H9 (cell line): Measurements from ENCODE around the gene TTLL13. TPM values are rescaled to one million over a fixed set of nuclear protein-coding genes. Genes with fewer than 3 reads are reported as not detected.
"Not testable (repeated sequence)": the region's sequence is repeated elsewhere in the genome, so short reads cannot be mapped to it uniquely, and the experiment has no call there.

Experiments
- DNase-seq: peaks from one replicate; pipeline ENCODE4 v3.0.0-alpha.2; 2017
- H2AFZ ChIP-seq: one replicate; pipeline ENCODE4 v1.6.1; 2013; ENCODE audit warnings: mild to moderate bottlenecking, low read length, control low read depth, moderate library complexity
- H2AK5ac ChIP-seq: 2 replicates; pipeline ENCODE4 v1.6.1; 2013; ENCODE audit warnings: low read length, control low read depth, mixed read lengths; ENCODE audit not compliant: insufficient read length
- H2BK120ac ChIP-seq: one replicate; pipeline ENCODE4 v1.6.1; 2013; ENCODE audit warnings: low read depth, mild to moderate bottlenecking, low read length, control low read depth, inconsistent platforms; ENCODE audit not compliant: poor library complexity, severe bottlenecking
- H2BK12ac ChIP-seq: 2 replicates; pipeline ENCODE4 v1.6.1; 2013; ENCODE audit warnings: low read length, control low read depth, mixed read lengths, low read depth; ENCODE audit not compliant: insufficient read length
- H2BK15ac ChIP-seq: 2 replicates; pipeline ENCODE4 v1.6.1; 2013; ENCODE audit warnings: low read depth, low read length, control low read depth
- H2BK20ac ChIP-seq: one replicate; pipeline ENCODE4 v1.6.1; 2013; ENCODE audit warnings: low read depth, mild to moderate bottlenecking, low read length, control low read depth, inconsistent platforms; ENCODE audit not compliant: poor library complexity, severe bottlenecking
- H2BK5ac ChIP-seq: 2 replicates; pipeline ENCODE4 v1.6.1; 2013; ENCODE audit warnings: low read length, control low read depth, mixed read lengths; ENCODE audit not compliant: insufficient read length
- H3K14ac ChIP-seq: 2 replicates; pipeline ENCODE4 v1.6.1; 2013; ENCODE audit warnings: low read length, control low read depth; ENCODE audit not compliant: insufficient read depth
- H3K18ac ChIP-seq: 2 replicates; pipeline ENCODE4 v1.6.1; 2013; ENCODE audit warnings: low read depth, mild to moderate bottlenecking, mixed read lengths, low read length, control low read depth; ENCODE audit not compliant: insufficient read length
- H3K23ac ChIP-seq: 2 replicates; pipeline ENCODE4 v1.6.1; 2013; ENCODE audit warnings: low read length, control low read depth, mixed read lengths, low read depth; ENCODE audit not compliant: insufficient read length
- H3K23me2 ChIP-seq: 2 replicates; pipeline ENCODE4 v1.6.1; 2013; ENCODE audit warnings: low read depth, mild to moderate bottlenecking, mixed read lengths, low read length, control low read depth; ENCODE audit not compliant: insufficient read length, poor library complexity, severe bottlenecking
- H3K27ac ChIP-seq: 2 replicates; pipeline ENCODE4 v1.5.1; 2013; ENCODE audit warnings: low read length, control low read depth, mixed read lengths, low read depth; ENCODE audit not compliant: insufficient read length
- H3K27me3 ChIP-seq: 2 replicates; pipeline ENCODE4 v1.6.1; 2013; ENCODE audit warnings: low read length, control low read depth, inconsistent platforms; ENCODE audit not compliant: insufficient read depth
- H3K4ac ChIP-seq: 2 replicates; pipeline ENCODE4 v1.6.1; 2013; ENCODE audit warnings: low read depth, mild to moderate bottlenecking, control low read depth, inconsistent platforms, low read length, moderate library complexity
- H3K4me1 ChIP-seq: 2 replicates; pipeline ENCODE4 v1.6.1; 2013; ENCODE audit warnings: low read length, control low read depth, inconsistent platforms; ENCODE audit not compliant: insufficient read depth
- H3K4me2 ChIP-seq: 2 replicates; pipeline ENCODE4 v1.6.1; 2013; ENCODE audit warnings: low read length, control low read depth, mixed read lengths; ENCODE audit not compliant: insufficient read length, insufficient read depth
- H3K56ac ChIP-seq: 2 replicates; pipeline ENCODE4 v1.6.1; 2013; ENCODE audit warnings: low read depth, mild to moderate bottlenecking, mixed read lengths, low read length, control low read depth; ENCODE audit not compliant: insufficient read length
- H3K79me1 ChIP-seq: 2 replicates; pipeline ENCODE4 v1.6.1; 2013; ENCODE audit warnings: low read depth, mild to moderate bottlenecking, moderate library complexity, low read length, control low read depth, inconsistent platforms; ENCODE audit not compliant: insufficient read depth, poor library complexity, severe bottlenecking
- H3K79me2 ChIP-seq: 2 replicates; pipeline ENCODE4 v1.6.1; 2013; ENCODE audit warnings: low read length, control low read depth, inconsistent platforms; ENCODE audit not compliant: insufficient read depth
- H3K9ac ChIP-seq: 2 replicates; pipeline ENCODE4 v1.6.1; 2013; ENCODE audit warnings: low read length, control low read depth, mixed read lengths; ENCODE audit not compliant: insufficient read length; ENCODE audit errors: extremely low read depth
- H3K9me3 ChIP-seq: one replicate; pipeline ENCODE4 v1.6.1; 2013; ENCODE audit warnings: low read depth, low read length, inconsistent platforms; ENCODE audit not compliant: control insufficient read depth
- H3T11ph ChIP-seq: one replicate; pipeline ENCODE4 v1.6.1; 2013; ENCODE audit warnings: mild to moderate bottlenecking, low read length, control low read depth, inconsistent platforms
- H4K20me1 ChIP-seq: one replicate; pipeline ENCODE4 v1.6.1; 2013; ENCODE audit not compliant: control insufficient read depth, insufficient read length, insufficient read depth
- H4K5ac ChIP-seq: 2 replicates; pipeline ENCODE4 v1.6.1; 2013; ENCODE audit warnings: low read depth, mild to moderate bottlenecking, mixed read lengths, low read length, control low read depth; ENCODE audit not compliant: insufficient read length
- H4K8ac ChIP-seq: replicated peaks from 2 replicates; pipeline ENCODE4 v1.6.1; 2013; ENCODE audit warnings: low read length, control low read depth, mixed read lengths, low read depth; ENCODE audit not compliant: insufficient read length
- H4K91ac ChIP-seq: 2 replicates; pipeline ENCODE4 v1.6.1; 2013; ENCODE audit warnings: low read depth, mild to moderate bottlenecking, moderate library complexity, mixed read lengths, low read length, control low read depth; ENCODE audit not compliant: insufficient read length
- H3K27ac Mint-ChIP-seq, 3 experiments: 2 replicates in 2 of 3; 3 replicates in 1 of 3; pipeline ENCODE4 v1.8.0; 2020 to 2021; ENCODE audit warnings: mixed read lengths in 3 of 3, mild to moderate bottlenecking in 1 of 3, moderate library complexity in 1 of 3
- H3K27me3 Mint-ChIP-seq: 2 replicates; pipeline ENCODE4 v1.8.0; 2021; ENCODE audit warnings: low read depth, mild to moderate bottlenecking, moderate library complexity, mixed read lengths
- H3K36me3 Mint-ChIP-seq, 3 experiments: 2 replicates in 2 of 3; 3 replicates in 1 of 3; pipeline ENCODE4 v1.8.0; 2020 to 2021; ENCODE audit warnings: low read depth in 3 of 3, mixed read lengths in 3 of 3; ENCODE audit not compliant: insufficient read depth in 1 of 3
- H3K4me1 Mint-ChIP-seq, 2 experiments: 2 replicates each; pipeline ENCODE4 v1.8.0; 2020; ENCODE audit warnings: mixed read lengths in 2 of 2
- H3K4me3 Mint-ChIP-seq, 2 experiments: 2 replicates in 1 of 2; 3 replicates in 1 of 2; pipeline ENCODE4 v1.8.0; 2020 to 2021; ENCODE audit warnings: mild to moderate bottlenecking in 2 of 2, mixed read lengths in 2 of 2, moderate library complexity in 1 of 2
- H3K9me3 Mint-ChIP-seq, 2 experiments: 2 replicates in 1 of 2; 3 replicates in 1 of 2; pipeline ENCODE4 v1.8.0; 2020; ENCODE audit warnings: mild to moderate bottlenecking in 2 of 2, mixed read lengths in 2 of 2, moderate library complexity in 1 of 2
- WGBS: extraction: QIAGEN DNeasy Blood & Tissue Kit; methylation state at CpG from one replicate; pipeline ENCODE4 v1.1.7; 2013; ENCODE audit warnings: missing lambda C conversion rate, low lambda C conversion rate, mixed read lengths; ENCODE audit not compliant: insufficient read length; ENCODE audit errors: extremely low coverage; 5-methylcytosine and 5-hydroxymethylcytosine counted together
- total RNA-seq: library from RNA; stranded (reverse); gene quantifications from 2 replicates; pipeline ENCODE4 v1.2.1, GENCODE V29; 2021
- TF ChIP-seq, protein P1 (sequence below): fragments of 200-600 bp; sonication (generic); conservative IDR thresholded peaks from 3 replicates; pipeline ENCODE4 v1.8.0; 2021; ENCODE audit warnings: antibody characterized with exemption, mild to moderate bottlenecking

The TTLL13 gene
- total RNA-seq, 1 experiment from 2014 or later: not detected

GRCh38 chr15:90295270-90295648 lies 45.9 kb downstream of the TTLL13 start:
- H2BK5ac ChIP-seq: no peak overlapping the region
- H4K5ac ChIP-seq: no peak overlapping the region
- no peak overlapping the region for H2BK120ac ChIP-seq
- H4K91ac ChIP-seq: no peak overlapping the region
- H3K27me3 Mint-ChIP-seq: no peaks in the 10 kb centered on the region
- no peaks in the 10 kb centered on the region for H3K9me3 ChIP-seq
- no peak overlapping the region for H2BK15ac ChIP-seq
- no peak overlapping the region for H3K4me2 ChIP-seq
- H3T11ph ChIP-seq: no peak overlapping the region
- H3K4me3 Mint-ChIP-seq: no peak overlapping the region
- no peak overlapping the region for H3K23ac ChIP-seq
- H4K20me1 ChIP-seq: no peaks in the 10 kb centered on the region
- no peak overlapping the region for H2BK12ac ChIP-seq
- peaks cover 21 to 22% of the 10 kb centered on the region in 2 experiments for H3K4me1 Mint-ChIP-seq
- H3K9ac ChIP-seq: no peak overlapping the region
- H3K56ac ChIP-seq: no peak overlapping the region
- H3K79me1 ChIP-seq: no peaks in the 10 kb centered on the region
- H3K18ac ChIP-seq: no peak overlapping the region
- no peak overlapping the region for H2BK20ac ChIP-seq
- H3K4me1 ChIP-seq: no peaks in the 10 kb centered on the region; the same call in 1 of the 2 replicates
- no peak overlapping the region for H3K27ac Mint-ChIP-seq
- H3K9me3 Mint-ChIP-seq: no peaks in the 10 kb centered on the region
- H4K8ac ChIP-seq: no peak overlapping the region
- H3K23me2 ChIP-seq: no peaks in the 10 kb centered on the region
- H2AFZ ChIP-seq: no peak overlapping the region
- TF ChIP-seq, protein P1, sequence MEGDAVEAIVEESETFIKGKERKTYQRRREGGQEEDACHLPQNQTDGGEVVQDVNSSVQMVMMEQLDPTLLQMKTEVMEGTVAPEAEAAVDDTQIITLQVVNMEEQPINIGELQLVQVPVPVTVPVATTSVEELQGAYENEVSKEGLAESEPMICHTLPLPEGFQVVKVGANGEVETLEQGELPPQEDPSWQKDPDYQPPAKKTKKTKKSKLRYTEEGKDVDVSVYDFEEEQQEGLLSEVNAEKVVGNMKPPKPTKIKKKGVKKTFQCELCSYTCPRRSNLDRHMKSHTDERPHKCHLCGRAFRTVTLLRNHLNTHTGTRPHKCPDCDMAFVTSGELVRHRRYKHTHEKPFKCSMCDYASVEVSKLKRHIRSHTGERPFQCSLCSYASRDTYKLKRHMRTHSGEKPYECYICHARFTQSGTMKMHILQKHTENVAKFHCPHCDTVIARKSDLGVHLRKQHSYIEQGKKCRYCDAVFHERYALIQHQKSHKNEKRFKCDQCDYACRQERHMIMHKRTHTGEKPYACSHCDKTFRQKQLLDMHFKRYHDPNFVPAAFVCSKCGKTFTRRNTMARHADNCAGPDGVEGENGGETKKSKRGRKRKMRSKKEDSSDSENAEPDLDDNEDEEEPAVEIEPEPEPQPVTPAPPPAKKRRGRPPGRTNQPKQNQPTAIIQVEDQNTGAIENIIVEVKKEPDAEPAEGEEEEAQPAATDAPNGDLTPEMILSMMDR: no peak
- no CpG with 5 or more reads among the region's 10 CpGs for WGBS
- 0 out of 2 replicates have a peak overlapping the region, but pooled peaks have one; percentile 60 for H3K14ac ChIP-seq
- no peak overlapping the region for H3K27ac ChIP-seq
- no peaks in the 10 kb centered on the region for H3K36me3 Mint-ChIP-seq
- no peaks in the 10 kb centered on the region for H3K79me2 ChIP-seq
- no peak overlapping the region for H3K4ac ChIP-seq
- no peak for DNase-seq
- H3K27me3 ChIP-seq: no peaks in the 10 kb centered on the region
- H2AK5ac ChIP-seq: no peak overlapping the region

DNA sequence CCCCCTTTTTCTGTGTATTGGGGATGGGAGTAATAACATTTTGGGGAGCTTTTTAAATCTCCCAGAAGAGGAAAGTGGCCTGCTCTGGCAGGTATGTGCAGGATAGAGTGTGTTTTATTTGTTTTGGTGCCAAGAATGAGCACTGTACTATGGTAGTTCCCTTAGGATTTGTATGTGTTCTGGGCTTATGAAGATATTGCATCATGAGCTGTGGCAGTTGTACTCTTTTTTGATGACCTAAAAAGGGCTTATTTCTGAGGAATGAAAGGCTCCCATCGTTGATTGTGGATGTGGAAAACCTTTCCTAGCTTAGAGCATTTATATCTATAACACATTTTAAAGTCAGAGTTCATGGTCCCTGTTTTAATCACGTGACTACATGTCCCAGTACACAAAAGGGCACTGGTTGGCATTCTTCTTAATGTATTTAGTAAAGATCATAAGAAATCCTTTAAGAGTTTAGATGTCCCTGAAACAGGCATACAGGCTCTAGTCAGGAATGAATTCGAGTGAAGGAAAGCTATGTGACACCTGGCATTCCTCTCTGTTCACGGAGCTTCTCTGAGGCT lies 47.0 kb downstream of the TTLL13 start:
- not testable (repeated sequence) for H3K23ac ChIP-seq, H3K27me3 ChIP-seq, H2AFZ ChIP-seq, H4K5ac ChIP-seq, H3K79me2 ChIP-seq, H3K36me3 Mint-ChIP-seq, H2BK20ac ChIP-seq, H3K9me3 ChIP-seq, H2BK12ac ChIP-seq, H3K23me2 ChIP-seq, DNase-seq, H2BK120ac ChIP-seq, H3T11ph ChIP-seq, H4K91ac ChIP-seq, H3K4ac ChIP-seq, H2BK15ac ChIP-seq, H4K20me1 ChIP-seq, H2AK5ac ChIP-seq, H3K9me3 Mint-ChIP-seq, H2BK5ac ChIP-seq, H4K8ac ChIP-seq, H3K79me1 ChIP-seq, H3K27me3 Mint-ChIP-seq, H3K56ac ChIP-seq, H3K27ac ChIP-seq, H3K4me1 ChIP-seq, H3K4me3 Mint-ChIP-seq, H3K27ac Mint-ChIP-seq, H3K4me2 ChIP-seq, H3K9ac ChIP-seq, H3K14ac ChIP-seq, H3K18ac ChIP-seq
- WGBS: no CpG with 5 or more reads among the region's 4 CpGs
- peaks cover 23 to 31% of the 10 kb centered on the region in 2 experiments for H3K4me1 Mint-ChIP-seq
